Glutamatergic neuron (in vitro differentiated cells): Measurements from ENCODE around the gene SLIT3. TPM values are rescaled to one million over a fixed set of nuclear protein-coding genes. Genes with fewer than 3 reads are reported as not detected.

ENCODE experiments used
- DNase-seq: peaks from one replicate; pipeline ENCODE4 v3.0.0; 2022
- H3K27ac Mint-ChIP-seq: one replicate; pipeline ENCODE4 v1.8.0; 2020; ENCODE audit warnings: mild to moderate bottlenecking, mixed read lengths, inconsistent platforms; ENCODE audit not compliant: unreplicated experiment
- H3K27me3 Mint-ChIP-seq: one replicate; pipeline ENCODE4 v1.8.0; 2020; ENCODE audit warnings: mild to moderate bottlenecking, moderate library complexity, mixed read lengths, inconsistent platforms; ENCODE audit not compliant: unreplicated experiment
- H3K36me3 Mint-ChIP-seq: one replicate; pipeline ENCODE4 v1.8.0; 2020; ENCODE audit warnings: mild to moderate bottlenecking, mixed read lengths, inconsistent platforms; ENCODE audit not compliant: unreplicated experiment
- H3K4me1 Mint-ChIP-seq: one replicate; pipeline ENCODE4 v1.8.0; 2020; ENCODE audit warnings: mild to moderate bottlenecking, low read depth, mixed read lengths, inconsistent platforms; ENCODE audit not compliant: unreplicated experiment
- H3K4me3 Mint-ChIP-seq: one replicate; pipeline ENCODE4 v1.8.0; 2020; ENCODE audit warnings: mild to moderate bottlenecking, mixed read lengths, inconsistent platforms; ENCODE audit not compliant: unreplicated experiment
- H3K9me3 Mint-ChIP-seq: one replicate; pipeline ENCODE4 v1.8.0; 2020; ENCODE audit warnings: mild to moderate bottlenecking, moderate library complexity, mixed read lengths, inconsistent platforms; ENCODE audit not compliant: unreplicated experiment
- CTCF ChIP-seq: fragments of 200-600 bp; sonication (generic); IDR thresholded peaks from one replicate; pipeline ENCODE4 v1.5.0; 2021; ENCODE audit not compliant: partially characterized antibody, unreplicated experiment
- total RNA-seq: library from RNA; stranded (reverse); fragmentation: NEBNext Ultra II Directional; extraction: Animal tissue kit (Norgen Biotek cat#: 25700); gene quantifications from one replicate; pipeline ENCODE4 v1.2.1, GENCODE V29; 2021; ENCODE audit not compliant: unreplicated experiment

SLIT3 gene
- total RNA-seq, 1 donor from 2014 or later = 11.5 TPM

- Mint-ChIP-seq H3K4me1 (peaks cover 33% of the 10 kb centered on the region), H3K4me3 (no peak overlapping the region), H3K36me3 (peaks cover 19% of the 10 kb centered on the region), H3K27ac (no peak overlapping the region), H3K27me3 (peaks cover 8% of the 10 kb centered on the region), H3K9me3 (peaks cover 3% of the 10 kb centered on the region)
- no peak for TF ChIP-seq CTCF
- DNase-seq = no peak
Measured at GRCh38 chr5:168768172-168768571, 532.8 kb downstream of the SLIT3 start.

GRCh38 chr5:168766426-168766700, 534.6 kb downstream of the SLIT3 start:
- Mint-ChIP-seq H3K4me3 (no peak overlapping the region), H3K27ac (no peak overlapping the region), H3K4me1 (peaks cover 23% of the 10 kb centered on the region), H3K36me3 (peaks cover 19% of the 10 kb centered on the region), H3K27me3 (peaks cover 4% of the 10 kb centered on the region), H3K9me3 (no peaks in the 10 kb centered on the region)
- no peak for TF ChIP-seq CTCF
- DNase-seq = no peak

- Mint-ChIP-seq H3K4me1 (peaks cover 23% of the 10 kb centered on the region), H3K27ac (no peak overlapping the region), H3K9me3 (no peaks in the 10 kb centered on the region), H3K27me3 (peaks cover 4% of the 10 kb centered on the region), H3K36me3 (peaks cover 19% of the 10 kb centered on the region), H3K4me3 (peak overlapping the region; percentile 42)
- no peak for DNase-seq
- TF ChIP-seq CTCF = no peak
Measured at GRCh38 chr5:168765551-168766425, 535.2 kb downstream of the SLIT3 start.

GRCh38 chr5:168765086-168765550, 535.8 kb downstream of the SLIT3 start:
- peaks cover 4% of the 10 kb centered on the region for H3K27me3 Mint-ChIP-seq
- H3K27ac Mint-ChIP-seq = no peak overlapping the region
- no peak for DNase-seq
- peaks cover 18% of the 10 kb centered on the region for H3K4me1 Mint-ChIP-seq
- no peak overlapping the region for H3K4me3 Mint-ChIP-seq
- H3K9me3 Mint-ChIP-seq = no peaks in the 10 kb centered on the region
- peaks cover 19% of the 10 kb centered on the region for H3K36me3 Mint-ChIP-seq
- no peak for TF ChIP-seq CTCF
